ELF-1 (cell line): ENCODE data around the gene TTC34.

Experiments
- DNase-seq: peaks from one replicate; pipeline ENCODE4 v3.0.0-alpha.2; 2016; ENCODE audit warnings: low read depth, low spot score

The TTC34 gene

GRCh38 chr1:2801535-2802291 lies at the start of gene TTC34:
Gene TTC34 (minus strand): TSS chr1:2801693. CDS start chr1:2800827, 866 bp downstream.
- peak; percentile 73 for DNase-seq

GRCh38 chr1:2850502-2850901 lies 49.0 kb upstream of the TTC34 start:
- no peak for DNase-seq

- no peak for DNase-seq
Observed at GRCh38 chr1:2848006-2848670, 46.6 kb upstream of the TTC34 start.

- DNase-seq, result no peak
Observed at GRCh38 chr1:2847086-2847985, 45.8 kb upstream of the TTC34 start.

- no peak for DNase-seq
Observed at GRCh38 chr1:2845869-2846268, 44.4 kb upstream of the TTC34 start.

- DNase-seq, result peak; percentile 42
Observed at GRCh38 chr1:2840036-2840809, 38.7 kb upstream of the TTC34 start.

- no peak for DNase-seq
Observed at GRCh38 chr1:2837823-2838222, 36.3 kb upstream of the TTC34 start.

- DNase-seq, result no peak
Observed at GRCh38 chr1:2837316-2837715, 35.8 kb upstream of the TTC34 start.

- peak; percentile 35 for DNase-seq
Observed at GRCh38 chr1:2836333-2836970, 35.0 kb upstream of the TTC34 start.

GRCh38 chr1:2835650-2836159 lies 34.2 kb upstream of the TTC34 start:
- no peak for DNase-seq

GRCh38 chr1:2834741-2835564 lies 33.5 kb upstream of the TTC34 start:
- no peak for DNase-seq

- DNase-seq, result no peak
Observed at GRCh38 chr1:2834146-2834475, 32.6 kb upstream of the TTC34 start.

- DNase-seq, result no peak
Observed at GRCh38 chr1:2833454-2834145, 32.1 kb upstream of the TTC34 start.

- no peak for DNase-seq
Observed at GRCh38 chr1:2832506-2833453, 31.3 kb upstream of the TTC34 start.

GRCh38 chr1:2831596-2832212 lies 30.2 kb upstream of the TTC34 start:
- DNase-seq, result no peak

GRCh38 chr1:2830761-2831425 lies 29.4 kb upstream of the TTC34 start:
- DNase-seq, result no peak
